GM12878 (cell line): ENCODE measurements around the gene UGGT1. TPM values are rescaled to one million over a fixed set of nuclear protein-coding genes. Genes with fewer than 3 reads are reported as not detected.

Experiments
- ATAC-seq: fragments of 200-7000 bp; cut with Tn5 transposase; 3 replicates; pipeline ENCODE4 v1.9.1; 2020; ENCODE audit warnings: mild to moderate bottlenecking, moderate library complexity
- BruUV-seq: library from RNA; stranded (reverse); fragments of 400-500 nt; replicated peaks from 2 replicates; lab custom pipeline; 2021; lab: Mats Ljungman, UMichigan
- CTCF ChIA-PET: fragments of 300-600 bp; sonication (Branson Sonifier 250); formaldehyde crosslinking; extraction: SDS; loops from one replicate; lab custom pipeline; 2021; ENCODE audit warnings: inconsistent platforms; lab: Yijun Ruan, JAX
- POLR2A ChIA-PET: fragments of 350-600 bp; formaldehyde crosslinking; extraction: SDS; loops from one replicate; lab custom pipeline; 2021; ENCODE audit warnings: inconsistent platforms; lab: Charles Lee
- RAD21 ChIA-PET: fragments of 300-600 bp; sonication (Branson Sonifier 250); formaldehyde crosslinking; loops from one replicate; lab custom pipeline; 2023; ENCODE audit warnings: antibody characterized with exemption; ENCODE audit not compliant: unreplicated experiment; lab: Charles Lee
- SMC1A ChIA-PET: fragments of 300-600 bp; sonication (Branson Sonifier 250); formaldehyde crosslinking; loops from one replicate; lab custom pipeline; 2023; ENCODE audit not compliant: unreplicated experiment, uncharacterized antibody; lab: Charles Lee
- DNase-seq: peaks from one replicate; pipeline ENCODE4 v3.0.0-alpha.2; 2011; ENCODE audit warnings: low read depth, low spot score
- FAIRE-seq: peaks from 3 replicates; lab custom pipeline; 2011; peaks lifted over from hg19 to GRCh38; lab: Jason Lieb, UNC
- H2AFZ ChIP-seq: 2 replicates; pipeline ENCODE4 v1.6.0; 2011; ENCODE audit warnings: low read depth, low read length, control low read depth; ENCODE audit not compliant: control insufficient read depth
- H3K27ac ChIP-seq: 2 replicates; pipeline ENCODE4 v1.5.1; 2011; ENCODE audit warnings: control low read depth; ENCODE audit not compliant: control insufficient read depth, insufficient read depth
- H3K27me3 ChIP-seq, 2 experiments: replicated peaks in 1 of 2; 2 replicates each; pipeline versions ENCODE4 v1.6.0 to v1.6.1; 2011; ENCODE audit warnings: low read length in 1 of 2; ENCODE audit not compliant: control insufficient read depth in 2 of 2, insufficient read depth in 2 of 2
- H3K36me3 ChIP-seq, 2 experiments: 2 replicates each; pipeline ENCODE4 v1.5.1; 2011; ENCODE audit warnings: low read length in 1 of 2; ENCODE audit not compliant: control insufficient read depth in 2 of 2, insufficient read depth in 2 of 2
- H3K4me1 ChIP-seq: 2 replicates; pipeline ENCODE4 v1.6.1; 2011; ENCODE audit warnings: mild to moderate bottlenecking, low read length, moderate library complexity, mixed read lengths; ENCODE audit not compliant: control insufficient read depth, insufficient read depth
- H3K4me2 ChIP-seq: 2 replicates; pipeline ENCODE4 v1.6.0; 2011; ENCODE audit warnings: control low read depth; ENCODE audit not compliant: control insufficient read depth, insufficient read depth
- H3K4me3 ChIP-seq: fragments of 200-600 bp; sonication (generic); 2 replicates; pipeline ENCODE4 v1.5.1; 2016
- H3K79me2 ChIP-seq: 2 replicates; pipeline ENCODE4 v1.6.0; 2011; ENCODE audit warnings: low read length; ENCODE audit not compliant: control insufficient read depth, insufficient read depth
- H3K9ac ChIP-seq: 2 replicates; pipeline ENCODE4 v1.8.0; 2011; ENCODE audit warnings: low read length, control low read depth, mixed read lengths; ENCODE audit not compliant: control insufficient read depth, insufficient read depth
- H3K9me3 ChIP-seq: replicated peaks from 3 replicates; pipeline ENCODE4 v1.5.1; 2011; ENCODE audit warnings: mild to moderate bottlenecking, low read length; ENCODE audit not compliant: control insufficient read depth, insufficient read depth
- H4K20me1 ChIP-seq: 2 replicates; pipeline ENCODE4 v1.6.0; 2011; ENCODE audit not compliant: control insufficient read depth, insufficient read depth
- BHLHE40 ChIP-seq, 2 experiments: fragments of 450-650 bp in 1 of 2; IDR thresholded peaks; 2 replicates each; pipeline ENCODE4 v1.6.1; 2011 to 2017; ENCODE audit warnings: low read depth in 2 of 2, borderline replicate concordance in 1 of 2, improper control_type of control experiment in 1 of 2, low read length in 1 of 2, mild to moderate bottlenecking in 1 of 2
- CEBPZ ChIP-seq: fragments of 150-350 bp; IDR thresholded peaks from 2 replicates; pipeline ENCODE4 v1.6.1; 2016; ENCODE audit warnings: low read depth, low read length
- EED ChIP-seq: sonication (generic); IDR thresholded peaks from 2 replicates; pipeline ENCODE4 v1.6.1; 2016; ENCODE audit warnings: antibody characterized with exemption, low read depth
- ETV6 ChIP-seq, 2 experiments: fragments of 450-650 bp in 1 of 2; IDR thresholded peaks in 1 of 2; conservative IDR thresholded peaks in 1 of 2; 2 replicates each; pipeline ENCODE4 v1.6.1; 2014; ENCODE audit warnings: antibody characterized with exemption in 1 of 2, borderline replicate concordance in 1 of 2, low read depth in 1 of 2, mild to moderate bottlenecking in 1 of 2, moderate library complexity in 1 of 2
- EZH2 ChIP-seq: IDR thresholded peaks from 2 replicates; pipeline ENCODE4 v1.6.1; 2012; ENCODE audit warnings: low read depth, mild to moderate bottlenecking, control low read depth, inconsistent platforms, low read length, borderline replicate concordance; ENCODE audit not compliant: control insufficient read depth
- HDAC6 ChIP-seq: fragments of 200-600 bp; sonication (generic); IDR thresholded peaks from one replicate; pipeline ENCODE4 v1.8.0; 2017; ENCODE audit warnings: antibody characterized with exemption; ENCODE audit not compliant: unreplicated experiment
- KAT2A ChIP-seq: conservative IDR thresholded peaks from 2 replicates; pipeline ENCODE4 v1.6.1; 2011; ENCODE audit warnings: low read depth, low read length; ENCODE audit not compliant: control insufficient read depth
- MEF2A ChIP-seq: IDR thresholded peaks from 2 replicates; pipeline ENCODE4 v1.6.1; 2011; ENCODE audit warnings: low read depth, mild to moderate bottlenecking, low read length, moderate library complexity; ENCODE audit not compliant: insufficient read depth
- NR2C1 ChIP-seq: fragments of 450-650 bp; IDR thresholded peaks from 2 replicates; pipeline ENCODE4 v1.6.1; 2017; ENCODE audit warnings: antibody characterized with exemption, mild to moderate bottlenecking, moderate library complexity
- RBBP5 ChIP-seq: fragments of 200-600 bp; sonication (generic); conservative IDR thresholded peaks from 2 replicates; pipeline ENCODE4 v1.6.1; 2016
- RCOR1 ChIP-seq: conservative IDR thresholded peaks from 2 replicates; pipeline ENCODE4 v1.6.1; 2012; ENCODE audit warnings: low read depth, low read length, improper control_type of control experiment
- SMAD1 ChIP-seq: fragments of 450-650 bp; IDR thresholded peaks from 2 replicates; pipeline ENCODE4 v1.6.1; 2018; ENCODE audit warnings: mild to moderate bottlenecking, low read depth; ENCODE audit not compliant: partially characterized antibody
- ZNF384 ChIP-seq: IDR thresholded peaks from 2 replicates; pipeline ENCODE4 v1.6.1; 2012; ENCODE audit warnings: low read depth, mild to moderate bottlenecking, low read length, improper control_type of control experiment, borderline replicate concordance
- ZNF622 ChIP-seq: fragments of 450-650 bp; IDR thresholded peaks from 2 replicates; pipeline ENCODE4 v1.6.1; 2017; ENCODE audit warnings: mild to moderate bottlenecking, inconsistent platforms
- WGBS: methylation state at CpG from one replicate; pipeline ENCODE4 v1.1.6; 2016; ENCODE audit warnings: low lambda C conversion rate; ENCODE audit not compliant: insufficient replicate concordance, insufficient coverage; ENCODE audit errors: missing lambda C conversion rate; 5-methylcytosine and 5-hydroxymethylcytosine counted together
- in situ Hi-C: fragments of 300-500 bp; cut with MboI; formaldehyde crosslinking; loops from 9 replicates; pipeline ENCODE4 v1.14.3; 2018; ENCODE audit warnings: mixed read lengths
- intact Hi-C: fragments of 100-400 bp; cut with micrococcal nuclease; formaldehyde crosslinking; loops from one replicate; pipeline ENCODE4 v1.14.2; 2022; ENCODE audit not compliant: unreplicated experiment
- polyA plus RNA-seq, 11 experiments: library from polyadenylated mRNA; depleted of rRNA in 4 of 11; unstranded in 6 of 11; stranded (reverse) in 5 of 11; fragments of >200 nt; fragmentation: Nextera tagmentation in 4 of 11; fragmentation: Illumina TruSeq in 1 of 11; extraction: Ambion mirVana in 4 of 11; extraction: Trizol in 1 of 11; gene quantifications; 1 replicate in 1 of 11; 2 replicates in 10 of 11; pipeline versions ENCODE4 v1.2.1 to v1.2.3, GENCODE V29; 2011 to 2016; ENCODE audit warnings: inconsistent platforms in 2 of 11, missing spikeins in 2 of 11, low read depth in 1 of 11
- total RNA-seq, 4 experiments: library from RNA; depleted of rRNA in 3 of 4; stranded (reverse); fragments of >200 nt in 3 of 4; fragmentation: Illumina TruSeq in 1 of 4; extraction: Trizol in 1 of 4; gene quantifications; 2 replicates each; pipeline versions ENCODE4 v1.2.1 to v1.2.3, GENCODE V29; 2013 to 2021
- TF ChIP-seq, protein P1 (sequence below): fragments of 450-650 bp; formaldehyde crosslinking; IDR thresholded peaks from 2 replicates; pipeline ENCODE4 v1.5.0; 2022; ENCODE audit warnings: mild to moderate bottlenecking, missing genetic modification characterization

Gene UGGT1
- total and polyA plus RNA-seq, 10 of the 15 experiments (the other 5 are each of a cell fraction or from before 2014, with no cell fraction given) = 4.1 to 49.8 (median 28.5) TPM

GRCh38 chr2:128155970-128156369 lies 65.0 kb downstream of the UGGT1 start (continued):
- TF ChIP-seq MEF2A (peak; percentile 43; the same call in 1 of the 2 replicates), EZH2 (no peak), CEBPZ (no peak), SMAD1 (no peak), ZNF622 (no peak)
- TF ChIP-seq, all 136 proteins: peak for 4

GRCh38 chr2:128156812-128157211 lies 65.8 kb downstream of the UGGT1 start:
- WGBS = 100% methylated on average over 3 of the region's 3 CpGs
- no peak overlapping the region for H3K27ac ChIP-seq
- H4K20me1 ChIP-seq = no peaks in the 10 kb centered on the region
- FAIRE-seq (no peak), DNase-seq (no peak), ATAC-seq (no peak)
- intact Hi-C loops (no loop called here), in situ Hi-C loops (no loop called here)
- H3K4me2 ChIP-seq = no peak overlapping the region
- no peaks in the 10 kb centered on the region; the same call in 1 of the 2 replicates for H3K4me1 ChIP-seq
- CTCF ChIA-PET = interaction anchor here (0.7 kb wide), 2 partner anchors 21 to 94 kb away, joined by 3 read pairs; no protein-coding TSS in a partner anchor
- RAD21 ChIA-PET = no interaction called here
- peaks cover 10 to 19% of the 10 kb centered on the region in 2 experiments for H3K36me3 ChIP-seq
- H3K4me3 ChIP-seq = no peak overlapping the region
- SMC1A ChIA-PET = no interaction called here
- H3K9me3 ChIP-seq = no peaks in the 10 kb centered on the region
- H2AFZ ChIP-seq = no peak overlapping the region
- no peaks in the 10 kb centered on the region for H3K79me2 ChIP-seq
- no peak overlapping the region for H3K9ac ChIP-seq
- POLR2A ChIA-PET = interaction anchor here (0.7 kb wide), 1 partner anchor 46 kb away, joined by 3 read pairs; no protein-coding TSS in a partner anchor
- no peaks in the 10 kb centered on the region for H3K27me3 ChIP-seq
- BruUV-seq = no TSS peak
- TF ChIP-seq NR2C1 (no peak), HDAC6 (no peak), KAT2A (no peak), ETV6 (conservative IDR thresholded peaks at IDR 0.05 in 1 of 2, IDR thresholded peaks at IDR 0.05 in 1 of 2; ENCODE audit: borderline replicate concordance in 1 of 2, low read depth in 1 of 2) (no peak), RCOR1 (no peak), BHLHE40 (IDR thresholded peaks at IDR 0.05; ENCODE audit: borderline replicate concordance in 1 of 2, low read depth in 2 of 2, low read length in 1 of 2) (no peak), RBBP5 (no peak), ZNF384 (no peak), EED (no peak)
- TF ChIP-seq, protein P1, sequence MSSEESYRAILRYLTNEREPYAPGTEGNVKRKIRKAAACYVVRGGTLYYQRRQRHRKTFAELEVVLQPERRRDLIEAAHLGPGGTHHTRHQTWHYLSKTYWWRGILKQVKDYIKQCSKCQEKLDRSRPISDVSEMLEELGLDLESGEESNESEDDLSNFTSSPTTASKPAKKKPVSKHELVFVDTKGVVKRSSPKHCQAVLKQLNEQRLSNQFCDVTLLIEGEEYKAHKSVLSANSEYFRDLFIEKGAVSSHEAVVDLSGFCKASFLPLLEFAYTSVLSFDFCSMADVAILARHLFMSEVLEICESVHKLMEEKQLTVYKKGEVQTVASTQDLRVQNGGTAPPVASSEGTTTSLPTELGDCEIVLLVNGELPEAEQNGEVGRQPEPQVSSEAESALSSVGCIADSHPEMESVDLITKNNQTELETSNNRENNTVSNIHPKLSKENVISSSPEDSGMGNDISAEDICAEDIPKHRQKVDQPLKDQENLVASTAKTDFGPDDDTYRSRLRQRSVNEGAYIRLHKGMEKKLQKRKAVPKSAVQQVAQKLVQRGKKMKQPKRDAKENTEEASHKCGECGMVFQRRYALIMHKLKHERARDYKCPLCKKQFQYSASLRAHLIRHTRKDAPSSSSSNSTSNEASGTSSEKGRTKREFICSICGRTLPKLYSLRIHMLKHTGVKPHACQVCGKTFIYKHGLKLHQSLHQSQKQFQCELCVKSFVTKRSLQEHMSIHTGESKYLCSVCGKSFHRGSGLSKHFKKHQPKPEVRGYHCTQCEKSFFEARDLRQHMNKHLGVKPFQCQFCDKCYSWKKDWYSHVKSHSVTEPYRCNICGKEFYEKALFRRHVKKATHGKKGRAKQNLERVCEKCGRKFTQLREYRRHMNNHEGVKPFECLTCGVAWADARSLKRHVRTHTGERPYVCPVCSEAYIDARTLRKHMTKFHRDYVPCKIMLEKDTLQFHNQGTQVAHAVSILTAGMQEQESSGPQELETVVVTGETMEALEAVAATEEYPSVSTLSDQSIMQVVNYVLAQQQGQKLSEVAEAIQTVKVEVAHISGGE (CRISPR knock-in tag) = no peak
